SK-N-SH treated with all-trans-retinoic acid at 6 μM for 48 hours (cell line): ENCODE results near the gene GRK6.

Source experiments
- ATAC-seq: fragments of 200-7000 bp; cut with Tn5 transposase; 3 replicates; pipeline ENCODE4 v1.9.1; 2020; ENCODE audit warnings: mild to moderate bottlenecking, moderate library complexity
- BACH2 ChIP-seq: fragments of 250-450 bp; sonication (Bioruptor Pico); IDR thresholded peaks from 2 replicates; pipeline ENCODE4 v1.9.0; 2021; ENCODE audit warnings: mild to moderate bottlenecking, borderline replicate concordance
- CREB5 ChIP-seq: fragments of 250-450 bp; sonication (Bioruptor Pico); IDR thresholded peaks from 2 replicates; pipeline ENCODE4 v1.5.1; 2020; ENCODE audit warnings: low read depth, mild to moderate bottlenecking, moderate library complexity
- CSDC2 ChIP-seq: fragments of 250-450 bp; sonication (Bioruptor Pico); IDR thresholded peaks from 2 replicates; pipeline ENCODE4 v1.5.0; 2020; ENCODE audit warnings: mild to moderate bottlenecking, moderate library complexity
- ESRRG ChIP-seq: fragments of 250-450 bp; sonication (Bioruptor Pico); IDR thresholded peaks from 2 replicates; pipeline ENCODE4 v1.6.1; 2021; ENCODE audit warnings: mild to moderate bottlenecking
- ISL1 ChIP-seq: fragments of 250-450 bp; sonication (Bioruptor Pico); IDR thresholded peaks from 2 replicates; pipeline ENCODE4 v2.1.2; 2022; ENCODE audit warnings: mild to moderate bottlenecking, moderate library complexity
- OSR1 ChIP-seq: fragments of 250-450 bp; sonication (Bioruptor Pico); IDR thresholded peaks from 2 replicates; pipeline ENCODE4 v1.8.0; 2022; ENCODE audit warnings: moderate library complexity, mild to moderate bottlenecking, inconsistent platforms
- RARB ChIP-seq: fragments of 250-450 bp; sonication (Bioruptor Pico); IDR thresholded peaks from 2 replicates; pipeline ENCODE4 v1.8.0; 2021; ENCODE audit warnings: mild to moderate bottlenecking, moderate library complexity
- SNAI2 ChIP-seq: fragments of 250-450 bp; sonication (Bioruptor Pico); IDR thresholded peaks from 2 replicates; pipeline ENCODE4 v1.5.0; 2020; ENCODE audit warnings: mild to moderate bottlenecking, moderate library complexity
- TOX ChIP-seq: fragments of 250-450 bp; sonication (Bioruptor Pico); IDR thresholded peaks from 2 replicates; pipeline ENCODE4 v1.8.0; 2021; ENCODE audit warnings: mild to moderate bottlenecking, moderate library complexity, borderline replicate concordance
- ZC3H10 ChIP-seq: fragments of 250-450 bp; sonication (Bioruptor Pico); IDR thresholded peaks from 2 replicates; pipeline ENCODE4 v1.5.1; 2021; ENCODE audit warnings: mild to moderate bottlenecking, moderate library complexity
- ZFP3 ChIP-seq: fragments of 250-450 bp; sonication (Bioruptor Pico); IDR thresholded peaks from 2 replicates; pipeline ENCODE4 v1.5.0; 2020; ENCODE audit warnings: mild to moderate bottlenecking, moderate library complexity
- ZFP30 ChIP-seq: fragments of 450-650 bp; formaldehyde crosslinking; IDR thresholded peaks from 2 replicates; pipeline ENCODE4 v1.5.0; 2022; ENCODE audit warnings: mild to moderate bottlenecking, moderate library complexity
- ZNF565 ChIP-seq: fragments of 450-650 bp; formaldehyde crosslinking; conservative IDR thresholded peaks from 2 replicates; pipeline ENCODE4 v1.5.0; 2020; ENCODE audit warnings: low read depth, mild to moderate bottlenecking, moderate library complexity
- ZNF70 ChIP-seq: fragments of 450-650 bp; formaldehyde crosslinking; IDR thresholded peaks from 2 replicates; pipeline ENCODE4 v1.5.0; 2020; ENCODE audit warnings: mild to moderate bottlenecking, moderate library complexity
- TF ChIP-seq, protein P1 (sequence below): fragments of 250-450 bp; sonication (Bioruptor Pico); IDR thresholded peaks from 2 replicates; pipeline ENCODE4 v1.8.0; 2020; ENCODE audit warnings: mild to moderate bottlenecking, moderate library complexity, borderline replicate concordance
- TF ChIP-seq, protein P2 (sequence below): fragments of 250-450 bp; sonication (Bioruptor Pico); IDR thresholded peaks from 2 replicates; pipeline ENCODE4 v1.5.1; 2021; ENCODE audit warnings: mild to moderate bottlenecking, moderate library complexity
- TF ChIP-seq, protein P3 (sequence below): fragments of 250-450 bp; sonication (Bioruptor Pico); IDR thresholded peaks from 2 replicates; pipeline ENCODE4 v1.5.0; 2020; ENCODE audit warnings: mild to moderate bottlenecking, moderate library complexity
- TF ChIP-seq, protein P4 (sequence below): fragments of 250-450 bp; sonication (Bioruptor Pico); IDR thresholded peaks from 2 replicates; pipeline ENCODE4 v1.8.0; 2021; ENCODE audit warnings: low read depth, mild to moderate bottlenecking, moderate library complexity, borderline replicate concordance

The GRK6 gene

GRCh38 chr5:177393206-177393765, 33.2 kb upstream of the GRK6 start:
- TF ChIP-seq SNAI2 = no peak
- TF ChIP-seq, protein P1, sequence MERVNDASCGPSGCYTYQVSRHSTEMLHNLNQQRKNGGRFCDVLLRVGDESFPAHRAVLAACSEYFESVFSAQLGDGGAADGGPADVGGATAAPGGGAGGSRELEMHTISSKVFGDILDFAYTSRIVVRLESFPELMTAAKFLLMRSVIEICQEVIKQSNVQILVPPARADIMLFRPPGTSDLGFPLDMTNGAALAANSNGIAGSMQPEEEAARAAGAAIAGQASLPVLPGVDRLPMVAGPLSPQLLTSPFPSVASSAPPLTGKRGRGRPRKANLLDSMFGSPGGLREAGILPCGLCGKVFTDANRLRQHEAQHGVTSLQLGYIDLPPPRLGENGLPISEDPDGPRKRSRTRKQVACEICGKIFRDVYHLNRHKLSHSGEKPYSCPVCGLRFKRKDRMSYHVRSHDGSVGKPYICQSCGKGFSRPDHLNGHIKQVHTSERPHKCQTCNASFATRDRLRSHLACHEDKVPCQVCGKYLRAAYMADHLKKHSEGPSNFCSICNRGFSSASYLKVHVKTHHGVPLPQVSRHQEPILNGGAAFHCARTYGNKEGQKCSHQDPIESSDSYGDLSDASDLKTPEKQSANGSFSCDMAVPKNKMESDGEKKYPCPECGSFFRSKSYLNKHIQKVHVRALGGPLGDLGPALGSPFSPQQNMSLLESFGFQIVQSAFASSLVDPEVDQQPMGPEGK (CRISPR knock-in tag) = no peak
- TF ChIP-seq ZFP30 (CRISPR knock-in tag) = no peak
- TF ChIP-seq ZNF70 (CRISPR knock-in tag) = no peak
- TF ChIP-seq CSDC2 = no peak
- TF ChIP-seq, protein P2, sequence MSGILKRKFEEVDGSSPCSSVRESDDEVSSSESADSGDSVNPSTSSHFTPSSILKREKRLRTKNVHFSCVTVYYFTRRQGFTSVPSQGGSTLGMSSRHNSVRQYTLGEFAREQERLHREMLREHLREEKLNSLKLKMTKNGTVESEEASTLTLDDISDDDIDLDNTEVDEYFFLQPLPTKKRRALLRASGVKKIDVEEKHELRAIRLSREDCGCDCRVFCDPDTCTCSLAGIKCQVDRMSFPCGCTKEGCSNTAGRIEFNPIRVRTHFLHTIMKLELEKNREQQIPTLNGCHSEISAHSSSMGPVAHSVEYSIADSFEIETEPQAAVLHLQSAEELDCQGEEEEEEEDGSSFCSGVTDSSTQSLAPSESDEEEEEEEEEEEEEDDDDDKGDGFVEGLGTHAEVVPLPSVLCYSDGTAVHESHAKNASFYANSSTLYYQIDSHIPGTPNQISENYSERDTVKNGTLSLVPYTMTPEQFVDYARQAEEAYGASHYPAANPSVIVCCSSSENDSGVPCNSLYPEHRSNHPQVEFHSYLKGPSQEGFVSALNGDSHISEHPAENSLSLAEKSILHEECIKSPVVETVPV (CRISPR knock-in tag) = no peak
- no peak for TF ChIP-seq ESRRG (CRISPR knock-in tag)
- TF ChIP-seq ISL1 = no peak
- TF ChIP-seq ZNF565 (CRISPR knock-in tag) = no peak
- no peak for TF ChIP-seq OSR1 (CRISPR knock-in tag)
- TF ChIP-seq BACH2 (CRISPR knock-in tag) = no peak
- ATAC-seq = no peak

- TF ChIP-seq ZFP30 (CRISPR knock-in tag) = no peak
- no peak for TF ChIP-seq RARB (CRISPR knock-in tag)
- TF ChIP-seq, protein P3, sequence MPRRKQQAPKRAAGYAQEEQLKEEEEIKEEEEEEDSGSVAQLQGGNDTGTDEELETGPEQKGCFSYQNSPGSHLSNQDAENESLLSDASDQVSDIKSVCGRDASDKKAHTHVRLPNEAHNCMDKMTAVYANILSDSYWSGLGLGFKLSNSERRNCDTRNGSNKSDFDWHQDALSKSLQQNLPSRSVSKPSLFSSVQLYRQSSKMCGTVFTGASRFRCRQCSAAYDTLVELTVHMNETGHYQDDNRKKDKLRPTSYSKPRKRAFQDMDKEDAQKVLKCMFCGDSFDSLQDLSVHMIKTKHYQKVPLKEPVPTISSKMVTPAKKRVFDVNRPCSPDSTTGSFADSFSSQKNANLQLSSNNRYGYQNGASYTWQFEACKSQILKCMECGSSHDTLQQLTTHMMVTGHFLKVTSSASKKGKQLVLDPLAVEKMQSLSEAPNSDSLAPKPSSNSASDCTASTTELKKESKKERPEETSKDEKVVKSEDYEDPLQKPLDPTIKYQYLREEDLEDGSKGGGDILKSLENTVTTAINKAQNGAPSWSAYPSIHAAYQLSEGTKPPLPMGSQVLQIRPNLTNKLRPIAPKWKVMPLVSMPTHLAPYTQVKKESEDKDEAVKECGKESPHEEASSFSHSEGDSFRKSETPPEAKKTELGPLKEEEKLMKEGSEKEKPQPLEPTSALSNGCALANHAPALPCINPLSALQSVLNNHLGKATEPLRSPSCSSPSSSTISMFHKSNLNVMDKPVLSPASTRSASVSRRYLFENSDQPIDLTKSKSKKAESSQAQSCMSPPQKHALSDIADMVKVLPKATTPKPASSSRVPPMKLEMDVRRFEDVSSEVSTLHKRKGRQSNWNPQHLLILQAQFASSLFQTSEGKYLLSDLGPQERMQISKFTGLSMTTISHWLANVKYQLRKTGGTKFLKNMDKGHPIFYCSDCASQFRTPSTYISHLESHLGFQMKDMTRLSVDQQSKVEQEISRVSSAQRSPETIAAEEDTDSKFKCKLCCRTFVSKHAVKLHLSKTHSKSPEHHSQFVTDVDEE (CRISPR knock-in tag) = no peak
- TF ChIP-seq, protein P1 (CRISPR knock-in tag) = no peak
- TF ChIP-seq, protein P4, sequence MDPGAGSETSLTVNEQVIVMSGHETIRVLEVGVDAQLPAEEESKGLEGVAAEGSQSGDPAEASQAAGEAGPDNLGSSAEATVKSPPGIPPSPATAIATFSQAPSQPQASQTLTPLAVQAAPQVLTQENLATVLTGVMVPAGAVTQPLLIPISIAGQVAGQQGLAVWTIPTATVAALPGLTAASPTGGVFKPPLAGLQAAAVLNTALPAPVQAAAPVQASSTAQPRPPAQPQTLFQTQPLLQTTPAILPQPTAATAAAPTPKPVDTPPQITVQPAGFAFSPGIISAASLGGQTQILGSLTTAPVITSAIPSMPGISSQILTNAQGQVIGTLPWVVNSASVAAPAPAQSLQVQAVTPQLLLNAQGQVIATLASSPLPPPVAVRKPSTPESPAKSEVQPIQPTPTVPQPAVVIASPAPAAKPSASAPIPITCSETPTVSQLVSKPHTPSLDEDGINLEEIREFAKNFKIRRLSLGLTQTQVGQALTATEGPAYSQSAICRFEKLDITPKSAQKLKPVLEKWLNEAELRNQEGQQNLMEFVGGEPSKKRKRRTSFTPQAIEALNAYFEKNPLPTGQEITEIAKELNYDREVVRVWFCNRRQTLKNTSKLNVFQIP (CRISPR knock-in tag) = no peak
- no peak for ATAC-seq
These were observed 32.5 kb upstream of the GRK6 start for GRCh38 chr5:177393990-177394389.

GRCh38 chr5:177396078-177396477, 30.4 kb upstream of the GRK6 start:
- no peak for ATAC-seq

More at GRCh38 chr5:177396078-177396477, 30.4 kb upstream of the GRK6 start:
- TF ChIP-seq BACH2 (CRISPR knock-in tag) (no peak), SNAI2 (no peak), RARB (CRISPR knock-in tag) (no peak), CSDC2 (no peak), CREB5 (CRISPR knock-in tag) (no peak), ZFP30 (CRISPR knock-in tag) (no peak), ESRRG (CRISPR knock-in tag) (no peak), ZFP3 (CRISPR knock-in tag) (no peak), TOX (CRISPR knock-in tag) (no peak), ZC3H10 (CRISPR knock-in tag) (no peak)
- TF ChIP-seq, protein P4 (CRISPR knock-in tag) = no peak
- TF ChIP-seq, protein P3 (CRISPR knock-in tag) = no peak
- TF ChIP-seq, protein P2 (CRISPR knock-in tag) = no peak
- TF ChIP-seq, all 23 proteins: peak for 0
